GM21717 (cell line): ENCODE data around the gene MYPN.

Experiments used
- ATAC-seq: cut with Tn5 transposase; IDR thresholded peaks from one replicate; pipeline ENCODE4 v1.9.1; 2021; ENCODE audit warnings: mild to moderate bottlenecking, moderate library complexity; ENCODE audit not compliant: unreplicated experiment

MYPN gene

DNA sequence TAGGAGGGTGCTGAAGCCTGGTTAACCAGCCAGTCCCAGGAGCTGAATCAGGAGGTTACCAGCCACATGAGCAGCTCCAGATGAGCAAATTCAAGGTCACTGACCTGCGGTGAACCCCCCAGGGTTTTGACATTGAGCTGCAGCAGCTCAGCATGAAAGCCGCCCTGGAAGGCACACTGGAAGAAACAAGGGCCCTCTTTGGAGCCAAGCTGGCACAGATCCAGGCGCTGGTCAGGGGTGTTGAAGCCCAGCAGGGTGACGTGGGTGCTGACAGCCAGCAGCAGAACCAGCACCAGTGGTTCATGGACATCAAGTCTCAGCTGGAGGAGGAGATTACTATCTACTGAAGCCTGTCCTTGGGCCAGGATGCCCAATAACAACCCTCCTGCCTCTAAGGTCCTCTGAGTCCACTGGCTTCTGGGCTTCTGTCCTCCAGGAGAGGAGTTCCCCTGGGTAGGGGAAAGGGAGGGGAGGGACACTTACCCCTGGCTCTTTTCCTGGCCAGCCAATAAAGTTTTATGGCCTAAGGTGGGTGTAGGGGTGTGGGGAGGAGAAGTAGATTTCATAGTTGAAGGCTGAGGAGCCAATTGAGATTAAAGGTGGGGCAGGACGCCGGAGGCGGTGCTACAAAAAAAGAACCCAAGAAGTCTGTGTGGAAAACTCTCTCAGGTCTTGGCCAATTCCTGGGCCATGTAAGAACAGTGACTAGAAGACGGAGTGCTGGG is 152.0 kb downstream of the MYPN start:
- no peak for ATAC-seq
